ENCODE results near the gene MYO6.
"Not testable (repeated sequence)": the region's sequence is repeated elsewhere in the genome, so short reads cannot be mapped to it uniquely, and the experiment has no call there.

Gene MYO6

GRCh38 chr6:75882734-75883133, 133.7 kb downstream of the MYO6 start:
- no peaks in the 10 kb centered on the region for H3K9me3 Mint-ChIP-seq
- no peak for DNase-seq (ENCODE audit: low spot score in 2 of 2)
- ATAC-seq (replicated peaks; ENCODE audit: extremely low read depth, poor library complexity, severe bottlenecking): no peak

GRCh38 chr6:75884822-75885221, 135.8 kb downstream of the MYO6 start:
- DNase-seq (ENCODE audit: low spot score in 2 of 2) (no peak), ATAC-seq (replicated peaks; ENCODE audit: extremely low read depth, poor library complexity, severe bottlenecking) (no peak)
- Mint-ChIP-seq H3K4me3 (no peak overlapping the region), H3K4me1 (no peaks in the 10 kb centered on the region), H3K9me3 (no peaks in the 10 kb centered on the region), H3K36me3 (ENCODE audit: insufficient read depth) (peaks cover 5% of the 10 kb centered on the region), H3K27ac (ENCODE audit: low read depth) (no peak overlapping the region), H3K27me3 (no peaks in the 10 kb centered on the region)

More at GRCh38 chr6:75882734-75883133, 133.7 kb downstream of the MYO6 start:
- no peaks in the 10 kb centered on the region for H3K4me1 Mint-ChIP-seq
- H3K27me3 Mint-ChIP-seq: no peaks in the 10 kb centered on the region
- H3K27ac Mint-ChIP-seq (ENCODE audit: low read depth): no peak overlapping the region
- H3K36me3 Mint-ChIP-seq (ENCODE audit: insufficient read depth): peaks cover 4% of the 10 kb centered on the region
- no peak overlapping the region for H3K4me3 Mint-ChIP-seq

GRCh38 chr6:75892384-75892783, 143.3 kb downstream of the MYO6 start:
- peaks cover 6% of the 10 kb centered on the region for H3K4me1 Mint-ChIP-seq
- DNase-seq (ENCODE audit: low spot score in 2 of 2): no peak
- peaks cover 8% of the 10 kb centered on the region for H3K36me3 Mint-ChIP-seq (ENCODE audit: insufficient read depth)
- no peak overlapping the region for H3K4me3 Mint-ChIP-seq
- ATAC-seq (replicated peaks; ENCODE audit: extremely low read depth, poor library complexity, severe bottlenecking): no peak
- no peak overlapping the region for H3K27ac Mint-ChIP-seq (ENCODE audit: low read depth)
- H3K9me3 Mint-ChIP-seq: no peaks in the 10 kb centered on the region
- H3K27me3 Mint-ChIP-seq: no peaks in the 10 kb centered on the region

GRCh38 chr6:75893058-75893775, 144.2 kb downstream of the MYO6 start:
- DNase-seq (ENCODE audit: low spot score in 2 of 2) (no peak), ATAC-seq (replicated peaks; ENCODE audit: extremely low read depth, poor library complexity, severe bottlenecking) (no peak)
- peaks cover 6% of the 10 kb centered on the region for H3K4me1 Mint-ChIP-seq
- peaks cover 8% of the 10 kb centered on the region for H3K36me3 Mint-ChIP-seq (ENCODE audit: insufficient read depth)
- no peak overlapping the region for H3K4me3 Mint-ChIP-seq
- no peaks in the 10 kb centered on the region for H3K9me3 Mint-ChIP-seq
- H3K27ac Mint-ChIP-seq (ENCODE audit: low read depth): no peak overlapping the region
- H3K27me3 Mint-ChIP-seq: no peaks in the 10 kb centered on the region

GRCh38 chr6:75893776-75894152, 144.7 kb downstream of the MYO6 start:
- no peak overlapping the region for H3K27ac Mint-ChIP-seq (ENCODE audit: low read depth)
- peaks cover 6% of the 10 kb centered on the region for H3K4me1 Mint-ChIP-seq
- H3K36me3 Mint-ChIP-seq (ENCODE audit: insufficient read depth): peaks cover 7% of the 10 kb centered on the region
- no peaks in the 10 kb centered on the region for H3K9me3 Mint-ChIP-seq
- ATAC-seq (replicated peaks; ENCODE audit: extremely low read depth, poor library complexity, severe bottlenecking) (no peak), DNase-seq (ENCODE audit: low spot score in 2 of 2) (no peak)
- H3K27me3 Mint-ChIP-seq: no peaks in the 10 kb centered on the region
- no peak overlapping the region for H3K4me3 Mint-ChIP-seq

- Mint-ChIP-seq H3K27me3 (no peaks in the 10 kb centered on the region), H3K4me3 (no peak overlapping the region), H3K9me3 (no peaks in the 10 kb centered on the region), H3K36me3 (ENCODE audit: insufficient read depth) (peaks cover 2% of the 10 kb centered on the region), H3K4me1 (peaks cover 6% of the 10 kb centered on the region), H3K27ac (ENCODE audit: low read depth) (no peak overlapping the region)
- ATAC-seq (replicated peaks; ENCODE audit: extremely low read depth, poor library complexity, severe bottlenecking) (no peak), DNase-seq (ENCODE audit: low spot score in 2 of 2) (no peak)
Observed at GRCh38 chr6:75896526-75896925, 147.5 kb downstream of the MYO6 start.

GRCh38 chr6:75900216-75900615, 151.2 kb downstream of the MYO6 start:
- DNase-seq (ENCODE audit: low spot score in 2 of 2); H3K36me3 Mint-ChIP-seq (ENCODE audit: insufficient read depth); H3K9me3 Mint-ChIP-seq; H3K4me3 Mint-ChIP-seq; ATAC-seq (replicated peaks; ENCODE audit: extremely low read depth, poor library complexity, severe bottlenecking); H3K27ac Mint-ChIP-seq (ENCODE audit: low read depth); H3K27me3 Mint-ChIP-seq; H3K4me1 Mint-ChIP-seq: not testable (repeated sequence)

- not testable (repeated sequence) for H3K4me1 Mint-ChIP-seq; ATAC-seq (replicated peaks; ENCODE audit: extremely low read depth, poor library complexity, severe bottlenecking); H3K27me3 Mint-ChIP-seq; DNase-seq (ENCODE audit: low spot score in 2 of 2); H3K4me3 Mint-ChIP-seq; H3K9me3 Mint-ChIP-seq; H3K36me3 Mint-ChIP-seq (ENCODE audit: insufficient read depth); H3K27ac Mint-ChIP-seq (ENCODE audit: low read depth)
Observed at GRCh38 chr6:75905129-75905528, 156.1 kb downstream of the MYO6 start.

GRCh38 chr6:75906871-75907270, 157.8 kb downstream of the MYO6 start:
- ATAC-seq (replicated peaks; ENCODE audit: extremely low read depth, poor library complexity, severe bottlenecking) (no peak), DNase-seq (ENCODE audit: low spot score in 2 of 2) (no peak)
- Mint-ChIP-seq H3K9me3 (no peaks in the 10 kb centered on the region), H3K27ac (ENCODE audit: low read depth) (no peak overlapping the region), H3K27me3 (no peaks in the 10 kb centered on the region), H3K4me3 (no peak overlapping the region), H3K4me1 (no peaks in the 10 kb centered on the region), H3K36me3 (ENCODE audit: insufficient read depth) (no peaks in the 10 kb centered on the region)

- ATAC-seq (replicated peaks; ENCODE audit: extremely low read depth, poor library complexity, severe bottlenecking): no peak
Observed at GRCh38 chr6:75907444-75907843, 158.4 kb downstream of the MYO6 start.

GRCh38 chr6:75913040-75913439, 164.0 kb downstream of the MYO6 start:
- Mint-ChIP-seq H3K9me3 (no peaks in the 10 kb centered on the region), H3K27ac (ENCODE audit: low read depth) (no peak overlapping the region), H3K4me1 (no peaks in the 10 kb centered on the region), H3K4me3 (no peak overlapping the region), H3K36me3 (ENCODE audit: insufficient read depth) (peaks cover 8% of the 10 kb centered on the region), H3K27me3 (no peaks in the 10 kb centered on the region)
- ATAC-seq (replicated peaks; ENCODE audit: extremely low read depth, poor library complexity, severe bottlenecking): no peak
- DNase-seq (ENCODE audit: low spot score in 2 of 2): no peak

More at GRCh38 chr6:75907444-75907843, 158.4 kb downstream of the MYO6 start:
- H3K36me3 Mint-ChIP-seq (ENCODE audit: insufficient read depth): no peaks in the 10 kb centered on the region
- H3K27me3 Mint-ChIP-seq: no peaks in the 10 kb centered on the region
- no peak overlapping the region for H3K4me3 Mint-ChIP-seq
- no peaks in the 10 kb centered on the region for H3K4me1 Mint-ChIP-seq
- H3K9me3 Mint-ChIP-seq: no peaks in the 10 kb centered on the region
- H3K27ac Mint-ChIP-seq (ENCODE audit: low read depth): no peak overlapping the region
- no peak for DNase-seq (ENCODE audit: low spot score in 2 of 2)

- Mint-ChIP-seq H3K27ac (ENCODE audit: low read depth) (no peak overlapping the region), H3K9me3 (no peaks in the 10 kb centered on the region), H3K4me3 (no peak overlapping the region), H3K4me1 (no peaks in the 10 kb centered on the region), H3K36me3 (ENCODE audit: insufficient read depth) (peaks cover 2% of the 10 kb centered on the region), H3K27me3 (no peaks in the 10 kb centered on the region)
- ATAC-seq (replicated peaks; ENCODE audit: extremely low read depth, poor library complexity, severe bottlenecking) (no peak), DNase-seq (ENCODE audit: low spot score in 2 of 2) (no peak)
Observed at GRCh38 chr6:75922226-75922625, 173.2 kb downstream of the MYO6 start.

- H3K9me3 Mint-ChIP-seq: no peaks in the 10 kb centered on the region
- H3K4me1 Mint-ChIP-seq: no peaks in the 10 kb centered on the region
- no peak overlapping the region for H3K4me3 Mint-ChIP-seq
- H3K36me3 Mint-ChIP-seq (ENCODE audit: insufficient read depth): no peaks in the 10 kb centered on the region
- no peak for ATAC-seq (replicated peaks; ENCODE audit: extremely low read depth, poor library complexity, severe bottlenecking)
- no peak overlapping the region for H3K27ac Mint-ChIP-seq (ENCODE audit: low read depth)
- DNase-seq (ENCODE audit: low spot score in 2 of 2): no peak
- H3K27me3 Mint-ChIP-seq: no peaks in the 10 kb centered on the region
Observed at GRCh38 chr6:75926293-75927168, 177.5 kb downstream of the MYO6 start.
